ENCODE data around the gene SCCPDH.

SCCPDH gene

DNA sequence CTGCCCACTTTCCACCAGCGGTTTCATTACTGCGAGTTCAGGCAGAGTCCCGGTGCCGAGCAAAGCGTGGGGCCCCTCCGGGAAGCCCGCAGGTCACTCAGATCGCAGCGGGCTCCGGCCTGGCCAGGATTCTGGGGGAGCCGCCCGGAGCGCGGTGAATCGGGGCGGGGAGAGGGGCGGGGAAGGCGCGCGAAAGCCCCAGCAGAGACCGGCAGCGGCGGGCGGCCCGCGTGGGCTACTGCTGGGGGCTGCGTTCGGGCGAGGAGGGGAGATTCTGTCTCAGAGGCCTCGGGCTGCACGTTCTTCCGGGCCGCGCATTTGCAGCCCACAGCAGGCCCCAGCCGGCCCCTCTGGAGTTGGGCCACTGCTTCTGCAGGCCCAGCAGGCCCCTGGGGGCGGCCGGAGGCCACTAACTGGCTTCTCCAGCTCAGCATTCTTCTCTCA is 64.7 kb downstream of the SCCPDH start:
- no peak overlapping the region for H3K27ac ChIP-seq
- no peak for TF ChIP-seq ZFX (IDR thresholded peaks at IDR 0.05)
- TF ChIP-seq, protein P1, sequence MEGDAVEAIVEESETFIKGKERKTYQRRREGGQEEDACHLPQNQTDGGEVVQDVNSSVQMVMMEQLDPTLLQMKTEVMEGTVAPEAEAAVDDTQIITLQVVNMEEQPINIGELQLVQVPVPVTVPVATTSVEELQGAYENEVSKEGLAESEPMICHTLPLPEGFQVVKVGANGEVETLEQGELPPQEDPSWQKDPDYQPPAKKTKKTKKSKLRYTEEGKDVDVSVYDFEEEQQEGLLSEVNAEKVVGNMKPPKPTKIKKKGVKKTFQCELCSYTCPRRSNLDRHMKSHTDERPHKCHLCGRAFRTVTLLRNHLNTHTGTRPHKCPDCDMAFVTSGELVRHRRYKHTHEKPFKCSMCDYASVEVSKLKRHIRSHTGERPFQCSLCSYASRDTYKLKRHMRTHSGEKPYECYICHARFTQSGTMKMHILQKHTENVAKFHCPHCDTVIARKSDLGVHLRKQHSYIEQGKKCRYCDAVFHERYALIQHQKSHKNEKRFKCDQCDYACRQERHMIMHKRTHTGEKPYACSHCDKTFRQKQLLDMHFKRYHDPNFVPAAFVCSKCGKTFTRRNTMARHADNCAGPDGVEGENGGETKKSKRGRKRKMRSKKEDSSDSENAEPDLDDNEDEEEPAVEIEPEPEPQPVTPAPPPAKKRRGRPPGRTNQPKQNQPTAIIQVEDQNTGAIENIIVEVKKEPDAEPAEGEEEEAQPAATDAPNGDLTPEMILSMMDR (conservative IDR thresholded peaks at IDR 0.05), result no peak

DNA sequence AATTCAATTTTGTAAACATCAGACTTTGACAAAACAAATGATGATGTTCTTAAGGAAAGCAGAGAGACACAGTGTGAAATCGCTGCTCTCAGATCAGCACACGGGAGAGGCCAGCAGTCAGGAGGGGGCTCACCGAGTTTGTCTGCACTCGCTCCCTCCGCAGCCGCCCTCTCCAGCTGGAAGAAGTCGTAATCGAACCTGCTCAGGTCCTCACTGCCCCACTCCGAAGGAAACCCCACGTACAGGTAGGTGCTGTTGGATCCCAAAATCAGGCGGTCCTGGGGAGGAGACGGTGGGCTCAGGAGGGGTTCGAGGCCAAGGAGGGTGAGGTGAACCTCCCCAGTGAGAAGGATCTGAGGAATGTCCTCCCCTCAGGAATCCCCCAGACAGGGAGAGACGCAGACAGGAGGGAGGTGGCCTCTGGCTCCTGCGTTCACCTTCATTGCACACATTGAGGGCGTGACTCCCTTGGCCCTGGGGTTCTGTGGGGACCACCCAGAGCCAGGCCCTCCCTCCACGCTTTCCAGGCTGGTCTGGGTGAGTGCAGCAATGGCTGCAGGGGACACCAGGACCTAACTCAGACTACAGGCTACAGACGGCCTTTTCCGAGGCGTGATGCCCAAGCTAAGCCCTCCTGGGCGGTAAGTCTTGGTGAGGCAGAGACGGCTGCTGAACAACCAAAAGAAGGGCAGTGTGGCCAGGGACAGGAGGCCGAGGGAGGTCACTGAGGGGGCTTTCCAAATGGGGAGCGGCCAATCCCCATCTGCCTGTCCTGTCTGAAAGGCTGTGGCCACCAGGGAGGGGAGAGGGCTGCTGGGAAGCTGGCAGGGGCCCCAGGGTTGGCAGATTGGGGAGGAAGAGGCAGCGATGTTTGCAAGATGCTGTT is 65.5 kb downstream of the SCCPDH start:
- no peak overlapping the region for H3K27ac ChIP-seq
- TF ChIP-seq, protein P1 (conservative IDR thresholded peaks at IDR 0.05), result no peak
- TF ChIP-seq ZFX (IDR thresholded peaks at IDR 0.05), result no peak

DNA sequence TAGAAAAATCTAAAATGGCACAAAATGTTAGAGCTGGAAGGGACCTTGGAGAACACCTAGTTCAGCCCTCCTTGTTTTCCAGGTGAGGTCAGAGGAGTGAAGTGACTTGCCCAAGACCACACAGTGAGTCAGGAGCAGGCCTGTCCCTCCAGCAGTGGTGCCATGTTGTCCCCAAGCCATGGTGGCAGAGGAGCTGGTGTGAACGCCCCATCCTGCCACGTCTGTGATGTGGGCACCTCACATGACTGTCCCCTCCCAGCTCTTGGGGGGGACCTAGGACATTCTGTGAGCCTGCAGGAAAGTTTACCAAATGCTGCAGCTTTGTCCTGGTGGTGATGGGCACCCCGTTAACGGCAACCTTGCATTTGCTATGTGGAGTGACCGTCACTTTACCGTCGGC is 66.2 kb downstream of the SCCPDH start:
- TF ChIP-seq ZFX (IDR thresholded peaks at IDR 0.05), result no peak
- TF ChIP-seq, protein P1 (conservative IDR thresholded peaks at IDR 0.05), result no peak
- no peak overlapping the region for H3K27ac ChIP-seq

DNA sequence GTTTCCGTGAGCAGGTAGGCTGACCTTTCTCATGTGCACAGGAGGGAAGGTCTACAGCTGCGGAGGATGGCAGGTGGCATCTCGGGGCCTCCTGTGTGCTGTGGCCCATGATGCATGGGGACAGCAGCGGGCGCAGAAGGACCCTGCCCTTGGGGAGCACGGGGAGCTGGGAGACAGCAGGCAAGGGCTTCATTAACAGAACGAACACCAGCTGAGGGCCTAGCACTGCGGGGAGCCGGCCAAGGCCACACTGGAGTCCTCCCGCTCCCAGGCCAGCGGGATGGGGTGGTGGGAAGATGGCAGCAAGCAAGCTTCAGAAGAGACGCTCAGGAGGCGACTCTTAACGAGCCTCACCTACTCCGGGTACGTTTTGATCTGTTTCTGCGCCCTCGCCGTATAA is 66.6 kb downstream of the SCCPDH start:
- no peak overlapping the region for H3K27ac ChIP-seq
- TF ChIP-seq ZFX (IDR thresholded peaks at IDR 0.05), result no peak
- TF ChIP-seq, protein P1 (conservative IDR thresholded peaks at IDR 0.05), result no peak

DNA sequence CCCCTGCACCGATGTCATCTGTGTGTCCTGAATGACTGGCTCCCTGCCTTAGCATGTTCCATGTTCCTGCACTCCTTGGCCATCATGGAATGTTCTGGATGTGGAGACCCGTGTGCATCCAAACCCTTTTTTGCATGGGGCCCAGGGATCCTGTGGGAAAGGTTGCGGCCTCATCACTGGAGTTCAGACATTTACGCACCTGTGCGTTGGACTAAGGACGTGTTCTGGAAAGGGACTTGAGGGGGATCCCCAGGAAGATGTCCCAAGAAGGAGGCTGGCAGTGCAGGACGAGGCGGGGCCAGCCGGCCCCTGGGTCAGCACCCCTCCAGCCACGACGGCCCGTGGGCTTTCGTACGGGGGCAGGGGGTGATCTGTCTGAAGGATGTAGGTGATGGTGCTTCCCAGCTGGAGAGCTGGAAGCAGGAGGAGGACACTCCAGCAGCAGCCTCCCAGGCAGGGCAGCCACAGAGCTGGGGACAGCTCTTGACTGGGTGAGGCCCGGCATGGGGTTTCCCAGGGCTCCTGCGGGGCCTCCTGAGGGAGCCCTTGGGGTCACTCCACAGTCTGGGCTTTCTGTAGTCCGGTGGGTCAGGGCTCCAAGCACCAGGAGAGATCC is 67.2 kb downstream of the SCCPDH start:
- H3K27ac ChIP-seq, result no peak overlapping the region

DNA sequence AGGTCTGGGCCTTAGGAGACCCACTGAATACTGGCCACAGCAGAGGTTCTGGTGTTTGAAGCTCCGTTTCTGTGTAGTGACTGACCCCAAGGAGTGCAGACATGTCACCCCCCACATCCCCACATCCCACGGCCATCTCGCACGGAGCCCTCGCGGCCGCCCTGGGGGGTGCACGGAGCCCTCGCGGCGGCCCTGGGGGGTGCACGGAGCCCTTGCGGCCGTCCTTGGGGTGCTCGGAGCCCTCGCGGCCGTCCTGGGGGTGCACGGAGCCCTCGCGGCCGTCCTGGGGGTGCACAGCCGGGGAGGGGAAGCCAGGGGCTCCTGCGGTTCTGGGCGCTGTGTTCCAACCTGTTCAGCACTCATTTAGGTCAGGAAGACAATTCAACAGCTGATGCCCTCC is 68.4 kb downstream of the SCCPDH start:
- no peak for TF ChIP-seq ZFX (IDR thresholded peaks at IDR 0.05)
- TF ChIP-seq, protein P1 (conservative IDR thresholded peaks at IDR 0.05), result no peak
- no peak overlapping the region for H3K27ac ChIP-seq

More for the DNA sequence above, 67.2 kb downstream of the SCCPDH start:
- TF ChIP-seq, protein P1 (conservative IDR thresholded peaks at IDR 0.05), result no peak

DNA sequence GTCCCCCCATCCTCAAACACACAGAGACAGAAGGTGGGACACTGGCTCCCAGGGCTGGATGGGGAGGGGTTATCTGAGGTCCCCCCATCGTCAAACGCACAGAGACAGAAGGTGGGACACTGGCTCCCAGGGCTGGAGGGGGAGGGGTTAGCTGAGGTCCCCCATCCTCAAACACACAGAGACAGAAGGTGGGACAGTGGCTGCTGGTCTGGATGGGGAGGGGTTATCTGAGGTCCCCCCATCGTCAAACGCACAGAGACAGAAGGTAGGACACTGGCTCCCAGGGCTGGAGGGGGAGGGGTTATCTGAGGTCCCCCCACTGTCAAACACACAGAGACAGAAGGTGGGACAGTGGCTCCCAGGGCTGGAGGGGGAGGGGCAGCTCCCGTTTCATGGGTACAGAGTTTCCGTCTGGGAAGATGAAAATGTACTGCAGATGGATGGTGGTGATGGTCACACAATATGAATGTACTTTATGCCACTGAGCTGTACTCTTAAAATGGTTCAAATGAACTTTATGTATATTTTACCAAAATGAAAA is 69.2 kb downstream of the SCCPDH start:
- no peak overlapping the region for H3K27ac ChIP-seq

More for the DNA sequence above, 69.2 kb downstream of the SCCPDH start:
- no peak for TF ChIP-seq ZFX (IDR thresholded peaks at IDR 0.05)
- TF ChIP-seq, protein P1 (conservative IDR thresholded peaks at IDR 0.05), result no peak
